Measurements from ENCODE around the gene OR6P1. TPM values are rescaled to one million over a fixed set of nuclear protein-coding genes. Genes with fewer than 3 reads are reported as not detected.

Gene OR6P1
- total and polyA plus RNA-seq, 2 of the 8 experiments (the other 6 are each of a cell fraction or from before 2014, with no cell fraction given): not detected

GRCh38 chr1:158604968-158605367 is 34.6 kb upstream of the OR6P1 start, which contains the start of gene OR10Z1:
TSS of gene OR10Z1 (plus strand) at chr1:158605268. CDS start at chr1:158606439, 1,171 bp downstream.
- Histone ChIP-seq H3K79me2 (ENCODE audit: control insufficient read depth in 1 of 2, insufficient read depth in 2 of 2, low read length in 2 of 2) (no peaks in the 10 kb centered on the region), H3K18ac (ENCODE audit: extremely low read depth, low read length) (no peak within 1 kb of the TSS), H2BK120ac (replicated peaks; ENCODE audit: low read depth, low read length) (no peak within 1 kb of the TSS), H3K9ac (replicated peaks in 1 of 4; ENCODE audit: extremely low read depth in 1 of 4, low read depth in 3 of 4, low read length in 3 of 4) (no peak within 1 kb of the TSS), H4K91ac (replicated peaks; ENCODE audit: insufficient read length, low read length) (no peak within 1 kb of the TSS), H3K4me2 (ENCODE audit: insufficient read depth in 1 of 2, low read depth in 2 of 2, low read length in 2 of 2) (no peak within 1 kb of the TSS), H2BK5ac (ENCODE audit: low read depth, low read length) (no peak within 1 kb of the TSS), H3K23me2 (ENCODE audit: low read depth, low read length) (no peaks in the 10 kb centered on the region), H2AK5ac (ENCODE audit: low read depth, low read length) (no peak within 1 kb of the TSS), H3K27me3 (replicated peaks in 1 of 4; ENCODE audit: control insufficient read depth in 3 of 4, extremely low read depth in 1 of 4, insufficient read depth in 3 of 4, low read length in 3 of 4) (no peaks in the 10 kb centered on the region), H3K14ac (ENCODE audit: insufficient read length) (no peak within 1 kb of the TSS), H3K4ac (replicated peaks; ENCODE audit: insufficient read length, low read depth, low read length) (no peak within 1 kb of the TSS), H2BK15ac (ENCODE audit: low read length) (no peak within 1 kb of the TSS), H2BK12ac (ENCODE audit: low read depth, low read length) (no peak within 1 kb of the TSS), H2BK20ac (ENCODE audit: low read length) (no peak within 1 kb of the TSS), H4K8ac (ENCODE audit: extremely low read depth, insufficient read depth, low read length) (no peak within 1 kb of the TSS), H3K9me3 (ENCODE audit: insufficient read depth in 2 of 2, low read depth in 1 of 2, low read length in 1 of 2) (no peaks in the 10 kb centered on the region), H3K36me3 (ENCODE audit: control insufficient read depth in 2 of 4, insufficient read depth in 4 of 4, low read length in 3 of 4) (no peaks in the 10 kb centered on the region), H4K20me1 (replicated peaks in 1 of 2; ENCODE audit: control insufficient read depth in 1 of 2, insufficient read depth in 2 of 2, low read length in 2 of 2) (no peaks in the 10 kb centered on the region), H3K23ac (ENCODE audit: insufficient read length) (no peak within 1 kb of the TSS), H4K5ac (ENCODE audit: insufficient read length, low read depth, low read length) (no peak within 1 kb of the TSS), H2AFZ (ENCODE audit: low read length) (peak within 1 kb of the TSS; percentile 25; the same call in 1 of the 2 replicates), H3K4me1 (replicated peaks in 1 of 4; ENCODE audit: control insufficient read depth in 3 of 4, insufficient read depth in 4 of 4, low read length in 3 of 4) (no peaks in the 10 kb centered on the region; a peak in 1 of 7 replicates), H3K56ac (replicated peaks; ENCODE audit: insufficient read length, low read depth, low read length) (no peak within 1 kb of the TSS), H3K27ac (ENCODE audit: low read depth, low read length) (no peak within 1 kb of the TSS), H3K79me1 (ENCODE audit: low read depth, low read length) (no peaks in the 10 kb centered on the region), H3K4me3 (ENCODE audit: extremely low read depth in 1 of 4, insufficient read depth in 2 of 4, low read depth in 3 of 4, low read length in 4 of 4) (no peak within 1 kb of the TSS)
- DNase-seq (ENCODE audit: low read depth in 1 of 2, low spot score in 2 of 2) (no peak), FAIRE-seq (no peak)
- TF ChIP-seq ZNF274 (IDR thresholded peaks at IDR 0.05; ENCODE audit: borderline replicate concordance, extremely low read depth, low read length) (no peak), HDAC2 (IDR thresholded peaks at IDR 0.05; ENCODE audit: borderline replicate concordance in 1 of 2, low read depth in 2 of 2, low read length in 2 of 2) (no peak)
- ChIA-PET POLR2A (ENCODE audit: partially characterized antibody) (interaction anchor here (0.7 kb wide), 1 partner anchor 18 kb away, joined by 3 read pairs; no protein-coding TSS in a partner anchor), CTCF (ENCODE audit: partially characterized antibody) (no interaction called here)
- 76% methylated on average over 1 of the region's 1 CpG; no CpG with 5 or more reads in 1 of the 2 experiments for WGBS, 2 experiments (ENCODE audit: extremely low coverage in 1 of 2, insufficient coverage in 1 of 2, insufficient read length in 1 of 2, insufficient replicate concordance in 2 of 2, low coverage in 1 of 2, low lambda C conversion rate in 2 of 2, missing lambda C conversion rate in 1 of 2)
